HG02759 (cell line): ENCODE results near the gene PCARE.

Experiments used
- ATAC-seq: cut with Tn5 transposase; IDR thresholded peaks from one replicate; pipeline ENCODE4 v1.9.1; 2021; ENCODE audit warnings: mild to moderate bottlenecking, moderate library complexity; ENCODE audit not compliant: unreplicated experiment

The PCARE gene

DNA sequence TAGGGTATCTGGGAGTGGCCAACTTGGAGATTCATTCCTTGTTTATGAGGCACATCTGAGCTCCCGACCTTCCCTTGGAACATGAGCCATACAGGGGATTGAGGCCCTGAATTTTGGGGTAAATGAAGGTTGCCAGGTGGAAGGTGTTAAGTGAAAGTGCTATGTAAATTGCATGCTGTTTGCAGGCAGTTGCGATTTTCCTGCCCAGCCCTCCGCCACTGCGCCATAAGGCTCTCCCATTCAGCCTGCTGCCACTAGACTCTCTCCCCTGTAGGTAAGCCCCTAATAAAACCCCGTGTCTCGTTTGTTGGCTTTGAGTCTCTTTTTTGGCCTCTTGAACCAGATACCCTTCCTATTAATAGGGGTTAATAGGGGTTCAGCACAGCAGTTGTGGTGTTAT, 33.8 kb downstream of the PCARE start:
- ATAC-seq, result no peak

DNA sequence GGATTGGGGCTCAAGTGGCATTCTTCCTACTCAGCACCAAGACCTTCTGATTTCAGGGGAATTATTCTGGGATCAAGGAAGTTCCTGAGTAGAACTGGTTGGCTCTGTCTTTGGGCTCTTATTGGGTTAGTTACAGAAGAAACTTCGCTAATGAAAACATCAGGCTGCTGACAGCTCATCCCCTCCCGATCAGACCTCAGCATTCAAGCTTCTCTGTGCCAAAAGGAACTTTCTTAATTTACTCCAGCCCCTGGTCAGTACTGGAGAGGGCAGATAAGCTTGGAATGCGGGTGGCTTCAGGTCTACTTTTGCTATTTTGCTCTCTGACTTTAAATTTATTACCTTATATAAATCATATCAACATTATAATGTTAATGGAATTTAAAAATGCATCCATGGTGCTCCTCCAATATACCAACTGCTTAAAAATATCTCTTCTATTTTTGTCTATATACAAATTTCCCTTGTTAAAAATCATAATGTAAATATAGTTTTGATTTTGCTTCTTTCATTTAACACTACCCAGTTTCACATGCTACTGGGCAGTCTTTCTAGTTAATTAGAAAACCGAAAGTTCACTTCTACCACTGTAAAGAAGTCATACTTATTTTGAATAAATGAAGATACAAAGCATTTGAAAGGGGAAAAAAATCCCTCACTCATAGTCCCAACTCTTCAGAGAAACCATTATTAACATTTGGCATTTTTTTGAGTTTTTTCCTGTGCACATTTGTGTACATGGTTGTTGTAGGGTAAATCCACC, 34.4 kb downstream of the PCARE start:
- no peak for ATAC-seq

DNA sequence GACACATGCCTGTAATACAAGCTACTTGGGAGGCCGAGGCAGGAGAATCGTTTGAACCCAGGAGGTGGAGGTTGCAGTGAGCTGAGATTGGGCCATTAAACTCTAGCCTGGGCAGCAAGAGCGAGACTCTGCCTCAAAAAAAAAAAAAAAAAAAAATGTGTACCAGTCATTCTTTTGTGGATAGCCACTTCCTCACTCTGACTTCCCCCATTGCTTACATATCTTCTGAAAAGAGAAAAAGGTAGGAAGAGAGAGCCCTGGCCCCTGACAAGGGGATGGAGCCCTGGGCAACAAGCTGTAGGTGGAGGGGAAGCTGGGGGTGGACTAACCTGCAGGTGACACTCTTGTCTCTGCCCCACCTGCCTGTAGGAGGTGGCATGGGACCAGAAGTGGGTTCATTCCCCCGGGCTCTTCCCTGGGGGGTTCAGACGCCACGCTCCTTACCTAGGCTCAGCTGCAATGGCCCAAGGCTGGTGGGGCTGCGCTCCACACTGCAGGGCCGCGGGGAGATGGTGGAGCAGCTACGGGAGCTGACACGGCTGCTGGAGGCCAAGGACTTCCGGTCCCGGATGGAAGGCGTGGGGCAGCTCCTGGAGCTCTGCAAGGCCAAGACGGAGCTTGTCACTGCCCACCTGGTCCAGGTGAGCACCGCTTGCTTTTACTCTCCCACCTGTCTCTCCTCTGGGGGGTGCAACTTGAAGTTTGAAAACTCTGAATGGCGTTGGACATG, 39.1 kb downstream of the PCARE start:
- ATAC-seq, result no peak

DNA sequence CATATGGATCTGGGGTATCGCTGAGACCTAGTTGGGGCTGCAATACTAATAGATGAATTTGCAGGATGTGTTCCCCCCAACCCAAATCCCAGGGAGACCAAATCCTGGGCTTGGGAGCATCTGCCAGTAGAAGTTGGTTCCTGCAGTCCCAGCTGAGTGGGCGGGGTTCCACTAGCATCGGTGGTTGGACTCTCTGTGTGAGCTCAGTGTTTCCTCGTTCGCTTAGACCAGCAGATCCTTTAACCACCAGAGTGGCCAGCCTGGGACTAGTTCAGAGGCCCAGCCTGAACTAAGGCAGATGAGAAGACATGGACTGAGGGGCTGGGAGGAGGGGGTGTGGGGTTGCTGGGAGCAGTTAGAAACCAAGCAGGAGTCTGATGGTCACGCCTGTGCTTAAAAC, 40.7 kb downstream of the PCARE start:
- no peak for ATAC-seq

DNA sequence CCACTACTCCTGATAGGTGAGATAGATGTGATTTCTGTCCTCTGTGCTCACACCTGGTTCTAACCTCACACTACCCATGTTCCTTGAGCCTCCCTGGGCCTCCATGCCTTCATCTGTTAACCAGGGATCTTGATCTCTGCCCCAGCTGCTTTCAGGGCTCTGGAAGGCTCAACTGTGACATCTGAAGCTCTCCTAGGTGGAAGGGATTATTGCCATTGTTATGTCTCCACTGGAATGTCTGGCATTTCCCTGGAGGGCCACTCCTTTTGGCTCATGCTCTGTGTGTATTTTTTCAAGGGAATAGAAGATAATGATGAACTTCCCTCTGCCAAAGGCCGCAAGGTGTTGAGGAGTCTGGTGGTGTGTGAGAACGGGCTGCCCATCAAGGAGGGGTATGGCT, 41.2 kb downstream of the PCARE start:
- no peak for ATAC-seq

DNA sequence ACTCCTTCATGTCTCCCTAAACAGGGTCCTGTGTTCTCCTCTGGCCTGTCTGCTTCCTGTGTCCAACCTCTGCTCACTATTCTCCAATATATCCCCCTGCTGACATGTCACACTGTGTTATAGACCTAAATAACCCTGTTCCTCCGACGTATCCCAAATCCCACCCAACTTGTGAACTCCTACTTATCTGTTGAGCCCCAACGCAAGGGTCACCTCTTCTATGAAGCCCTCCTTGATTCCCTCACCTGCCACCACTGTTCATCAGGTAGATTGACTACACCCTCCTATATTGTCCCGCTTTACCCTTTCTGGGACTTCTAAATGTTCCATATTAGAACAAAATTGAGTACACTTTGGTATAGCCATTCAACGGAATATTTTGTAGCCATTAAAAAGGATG, 42.1 kb downstream of the PCARE start:
- no peak for ATAC-seq

DNA sequence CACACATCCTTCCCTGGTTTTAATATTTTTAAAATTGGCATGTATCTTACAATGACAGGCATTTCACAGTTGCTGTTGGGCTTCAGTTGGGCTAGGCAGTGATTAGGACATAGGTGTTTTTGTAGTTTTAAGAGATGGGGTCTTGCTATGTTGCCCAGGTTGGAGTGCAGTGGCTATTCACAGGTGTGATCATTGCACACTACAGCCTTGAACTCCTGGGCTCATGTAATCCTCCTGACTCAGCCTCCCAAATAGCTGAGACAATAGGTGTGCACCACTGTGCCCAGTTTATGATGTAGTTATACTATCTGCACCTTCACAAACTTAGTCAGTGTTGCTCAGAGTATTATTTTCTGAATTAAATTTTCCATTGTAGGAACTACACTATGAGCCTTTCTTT, 43.3 kb downstream of the PCARE start:
- no peak for ATAC-seq

DNA sequence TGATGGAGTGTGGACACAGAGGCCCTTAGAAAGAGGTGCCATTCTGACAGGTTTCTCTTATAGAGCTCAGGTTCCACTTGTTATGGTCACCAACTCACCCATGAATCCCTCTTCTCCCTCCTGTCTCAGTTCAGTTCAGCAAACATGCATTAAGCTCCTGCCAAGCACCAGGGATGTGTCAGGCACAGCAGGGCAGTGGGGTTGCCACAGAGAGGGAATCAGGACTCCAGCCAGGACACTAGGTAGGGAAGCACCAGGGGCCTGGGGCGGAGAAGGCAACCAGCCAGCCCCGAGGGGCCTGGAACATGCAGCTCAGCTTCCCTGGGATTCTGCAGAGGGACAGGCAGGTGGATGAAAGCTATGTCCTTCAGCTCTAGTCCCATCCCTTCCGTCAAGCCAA, 48.6 kb downstream of the PCARE start:
- no peak for ATAC-seq

DNA sequence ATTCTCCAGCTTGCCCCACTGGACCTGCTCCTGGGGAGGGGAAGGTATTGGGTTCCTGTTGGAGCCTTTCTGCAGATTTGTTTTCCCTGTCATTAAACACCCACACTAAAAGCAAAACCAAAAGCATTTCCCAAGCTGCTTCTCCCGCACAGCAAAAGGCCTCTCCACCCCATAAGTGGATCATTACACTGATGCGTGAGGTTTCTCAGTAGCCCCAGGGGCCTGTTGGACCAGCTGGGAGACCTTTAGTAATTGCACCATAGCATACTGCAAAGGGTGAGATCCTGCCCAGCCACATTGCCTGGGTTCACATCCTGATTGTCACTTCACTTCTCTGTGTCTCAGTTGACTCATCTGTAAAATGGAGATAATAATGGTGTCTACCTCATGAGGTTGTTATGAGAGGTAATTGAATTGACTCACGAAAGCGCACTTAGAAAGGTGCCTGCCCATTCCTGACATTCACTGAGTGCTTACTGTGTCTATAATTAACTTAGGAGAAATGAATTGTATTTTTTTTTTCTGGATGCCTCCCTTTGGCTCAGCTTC, 49.4 kb downstream of the PCARE start:
- ATAC-seq, result no peak

DNA sequence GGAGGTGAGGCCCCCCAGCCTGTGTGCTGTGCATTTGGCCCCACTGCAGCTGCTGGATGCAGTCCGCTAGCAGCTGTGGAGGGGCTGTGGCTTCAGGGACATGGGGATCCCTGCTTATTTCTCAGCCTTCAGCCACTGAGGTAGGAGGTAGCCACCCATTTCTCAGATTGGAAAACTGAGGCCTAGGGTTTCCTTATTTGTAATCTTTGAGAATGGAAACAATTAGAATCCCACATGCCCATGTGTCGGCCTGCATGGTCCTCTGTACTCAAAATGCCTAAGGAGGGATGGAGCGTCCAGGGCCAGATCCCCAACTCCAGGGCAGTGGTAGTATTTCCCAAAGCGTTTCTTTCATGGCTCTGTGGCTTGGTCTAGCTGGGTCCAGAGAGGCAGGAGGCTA, 51.1 kb downstream of the PCARE start:
- ATAC-seq, result no peak

DNA sequence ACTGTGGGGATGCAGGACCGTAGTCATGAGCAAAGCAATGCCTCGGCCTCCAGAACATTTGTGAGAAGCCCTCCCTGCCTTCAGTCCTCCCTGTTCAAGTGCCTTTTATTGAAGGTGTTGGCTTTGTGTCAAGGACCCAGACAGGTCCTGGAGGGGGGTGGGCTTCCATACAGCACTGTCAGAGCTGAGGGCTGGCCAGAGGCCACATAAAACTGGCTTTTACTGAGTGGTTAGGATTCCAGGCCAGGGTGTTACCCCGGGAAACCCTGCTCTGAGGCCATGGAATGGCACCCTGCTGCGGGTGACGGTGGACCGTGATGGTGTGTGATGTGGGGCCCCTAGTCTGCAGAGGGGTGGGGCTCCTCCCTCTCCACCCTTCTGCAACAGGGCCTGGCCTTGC, 51.6 kb downstream of the PCARE start:
- ATAC-seq, result no peak

DNA sequence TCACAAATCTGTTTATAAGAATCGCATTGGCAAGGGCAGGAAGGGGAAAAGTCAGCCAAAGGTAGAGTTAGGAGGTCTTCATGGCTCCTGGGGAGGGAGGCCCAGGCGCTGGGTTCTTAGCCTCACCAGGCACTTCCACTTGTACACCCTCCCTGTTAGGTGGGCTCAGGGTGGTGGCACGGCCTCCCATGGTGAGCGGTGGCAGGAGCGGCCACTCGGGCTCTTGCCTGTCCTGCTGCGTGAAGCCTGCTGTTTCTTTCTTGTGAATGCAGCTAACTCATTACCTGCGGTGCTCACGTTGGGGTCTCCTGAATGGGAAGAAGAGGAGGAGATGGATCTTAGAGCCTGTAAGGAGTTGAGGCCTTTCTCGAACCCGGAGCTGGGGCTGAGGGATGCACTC, 52.4 kb downstream of the PCARE start:
- no peak for ATAC-seq

DNA sequence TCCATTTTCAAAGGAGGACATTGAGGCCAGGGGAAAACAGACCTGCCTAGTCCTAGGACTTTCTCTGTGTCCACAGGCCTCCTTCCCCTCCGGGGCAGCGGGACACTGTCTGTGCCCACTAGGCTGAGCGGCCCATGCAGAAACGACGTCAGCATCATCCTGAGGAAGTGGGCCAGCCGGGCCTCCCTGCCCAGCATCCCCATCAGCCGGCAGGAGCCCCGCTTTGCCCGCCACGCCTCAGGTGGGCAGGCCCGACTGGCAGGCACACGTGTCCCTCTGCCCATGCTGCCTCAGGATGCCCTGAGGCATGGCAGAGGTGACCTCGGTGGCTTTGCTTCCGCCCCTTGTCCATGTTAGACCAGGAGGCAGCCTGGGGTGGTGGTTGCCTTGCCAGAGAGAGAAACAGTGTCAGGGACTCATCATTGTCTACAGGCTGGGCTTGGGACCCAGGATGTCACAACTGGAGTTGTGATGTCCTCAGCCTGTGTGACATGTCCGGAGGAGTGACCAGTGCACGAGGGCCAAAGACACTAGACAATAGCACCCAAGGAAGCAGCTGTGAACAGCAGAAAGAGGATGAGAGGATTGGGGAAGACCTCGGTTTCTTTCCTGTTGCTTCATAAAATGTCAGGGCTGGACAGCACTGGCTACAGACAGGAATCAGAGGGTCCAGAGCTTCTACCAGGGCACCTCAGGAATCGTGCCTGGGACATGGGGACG, 56.4 kb downstream of the PCARE start:
- no peak for ATAC-seq

DNA sequence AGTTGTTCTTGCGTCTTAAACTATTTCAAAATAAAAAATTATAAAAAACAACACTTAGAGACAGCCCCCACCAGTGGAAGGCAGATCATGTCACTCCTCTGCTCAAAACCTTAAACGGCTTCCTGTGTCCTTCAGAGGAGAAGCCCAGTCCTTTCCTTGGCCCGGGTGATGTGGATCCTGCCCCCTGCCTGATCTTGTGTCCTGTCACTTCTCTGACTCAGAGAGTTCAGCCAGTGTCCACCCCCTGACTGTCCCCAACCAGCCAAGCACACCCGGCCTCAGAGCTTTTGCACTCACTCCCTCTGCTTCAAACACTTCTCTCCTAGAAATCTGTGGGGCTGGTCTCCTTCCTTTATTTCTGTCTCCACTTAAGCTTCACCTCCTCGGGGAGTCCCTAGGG, 57.8 kb downstream of the PCARE start:
- ATAC-seq, result no peak

DNA sequence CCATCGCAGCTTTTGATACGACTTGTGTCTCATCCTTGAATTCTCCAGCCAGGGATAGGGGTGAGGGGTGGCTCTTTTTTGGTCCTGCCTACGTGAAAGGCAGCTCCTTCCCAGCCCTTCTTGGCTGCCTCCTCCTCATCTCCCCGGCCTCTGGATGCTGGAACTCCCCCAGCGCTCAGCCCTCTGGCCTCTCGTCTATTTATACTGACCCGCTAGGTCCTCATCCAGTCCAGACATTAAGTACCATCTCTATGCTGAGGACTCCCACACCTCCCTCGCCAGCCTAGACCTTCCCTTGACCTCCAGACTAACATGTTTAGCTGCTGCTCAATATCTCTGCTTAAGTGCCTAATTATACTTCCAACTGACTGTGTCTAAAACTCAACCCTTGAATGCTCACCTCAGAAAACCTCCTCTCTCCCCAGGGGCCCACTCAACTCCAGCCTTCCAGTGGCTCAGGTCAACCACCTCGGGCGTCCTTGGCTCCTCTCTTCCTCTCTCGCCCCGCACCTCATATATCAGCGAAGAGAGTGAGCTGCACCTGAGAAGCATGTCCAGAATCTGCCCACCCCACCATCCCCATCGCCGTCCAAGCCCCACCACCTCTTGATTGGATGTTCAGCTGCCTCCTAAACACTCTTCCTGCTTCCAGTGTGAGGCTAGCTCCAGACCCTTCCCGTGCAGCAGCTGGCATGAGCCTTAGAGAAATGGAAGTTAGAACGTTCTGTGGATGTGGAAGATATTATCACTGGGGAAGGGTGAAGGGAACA, 58.4 kb downstream of the PCARE start:
- no peak for ATAC-seq

DNA sequence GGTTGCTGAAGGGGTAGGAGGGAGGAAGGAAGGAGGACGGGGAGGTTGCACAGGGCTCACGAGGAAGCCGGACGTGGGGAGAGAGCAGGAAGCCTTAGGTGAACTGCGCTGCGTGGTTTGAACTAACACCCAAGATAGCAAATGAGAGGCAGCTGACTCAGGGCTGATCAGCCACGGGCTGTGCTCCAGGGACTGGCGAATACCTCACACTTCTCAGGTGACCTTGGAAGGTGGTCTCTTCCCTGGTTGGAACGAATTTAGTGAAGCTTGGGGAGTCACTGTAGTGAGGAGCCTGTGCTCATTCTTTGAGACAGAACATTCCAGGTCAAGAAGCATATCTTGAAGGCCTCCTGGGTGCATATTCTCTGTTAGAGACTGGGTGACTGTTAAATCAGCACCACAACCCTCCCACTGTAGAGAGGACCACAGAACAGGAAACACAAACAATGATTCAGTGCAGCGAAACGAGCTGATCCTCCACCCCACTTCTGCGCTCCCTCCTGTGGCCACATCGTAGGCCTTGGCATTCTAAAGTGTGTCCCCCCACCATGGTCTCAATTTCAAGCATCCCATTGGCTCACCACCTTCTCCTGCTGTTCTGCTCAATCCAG, 59.4 kb downstream of the PCARE start:
- ATAC-seq, result peak; percentile 56

DNA sequence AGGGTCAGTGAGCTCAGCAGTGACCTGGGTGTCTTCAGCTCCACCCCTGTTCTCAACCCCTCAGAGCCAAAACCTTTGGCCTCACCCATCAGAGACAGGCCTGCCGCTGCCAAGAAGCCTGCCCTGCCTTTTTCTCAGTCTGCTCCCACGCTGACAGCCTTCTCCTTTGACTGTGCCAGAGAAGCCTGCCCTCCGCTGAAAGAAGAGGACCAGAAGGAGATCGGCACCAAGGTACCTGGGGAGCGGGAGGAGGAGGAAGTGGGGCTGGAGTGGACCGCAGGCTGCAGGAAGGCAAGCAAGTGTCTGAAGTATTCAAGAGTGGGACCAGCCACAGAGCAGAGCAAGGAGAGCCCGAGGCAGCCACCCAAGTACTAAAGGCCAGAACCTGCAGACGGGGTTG, 60.0 kb downstream of the PCARE start:
- peak; percentile 5 for ATAC-seq

DNA sequence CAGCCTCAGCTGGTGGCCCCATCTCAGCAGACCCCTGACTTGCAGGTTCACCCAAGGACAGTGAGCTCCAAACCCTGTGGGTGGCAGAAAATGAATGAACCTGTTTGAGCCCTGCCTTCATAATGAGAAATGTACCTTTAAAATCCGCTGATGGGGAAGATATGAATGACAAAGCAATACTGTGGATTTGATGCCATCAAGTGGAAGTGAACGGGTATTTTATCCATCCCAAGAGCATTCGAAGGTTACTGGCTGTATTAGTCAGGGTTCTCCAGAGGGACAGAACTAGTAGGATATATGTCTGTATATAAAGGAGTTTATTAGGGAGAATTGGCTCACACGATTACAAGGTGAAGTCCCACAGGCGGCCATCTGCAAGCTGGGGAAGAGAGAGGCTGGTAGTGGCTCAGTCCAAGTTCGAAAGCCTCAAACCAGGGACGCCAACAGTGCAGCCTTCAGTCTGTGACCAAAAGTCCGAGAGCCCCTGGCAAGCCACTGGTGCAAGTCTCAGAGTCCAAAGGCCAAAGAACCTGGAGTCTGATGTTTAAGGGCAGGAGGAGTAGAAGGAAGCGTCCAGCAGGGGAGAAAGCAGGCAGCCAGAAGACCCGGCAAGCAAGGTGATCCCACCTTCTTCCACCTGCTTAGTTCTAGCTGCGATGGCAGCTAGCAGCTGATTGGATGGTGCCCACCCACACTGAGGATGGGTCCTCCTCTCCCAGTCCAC, 61.1 kb downstream of the PCARE start:
- ATAC-seq, result no peak

DNA sequence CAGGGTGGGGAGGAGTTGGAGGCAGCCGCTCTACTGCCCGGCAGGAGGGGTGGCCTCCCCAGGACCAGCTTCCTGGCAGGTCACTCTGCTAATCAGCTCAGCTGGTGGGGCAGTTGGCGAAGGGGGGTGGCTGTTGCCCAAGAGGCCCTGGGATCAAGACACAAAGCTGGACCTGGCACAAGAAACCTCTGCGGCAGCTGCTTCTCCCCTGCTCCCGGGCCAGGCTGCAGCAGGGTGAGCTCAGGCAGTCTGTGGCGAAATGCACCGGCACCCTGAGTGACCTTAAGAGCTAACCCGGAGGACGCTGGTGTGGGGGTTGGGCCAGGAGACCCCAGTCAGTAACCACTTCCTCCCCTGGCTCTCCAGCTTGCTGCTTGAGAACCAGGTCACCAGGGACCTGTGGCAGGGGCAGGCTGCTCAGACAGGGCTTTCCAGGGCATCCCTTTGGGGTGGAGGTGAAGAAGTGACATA, 62.1 kb downstream of the PCARE start:
- ATAC-seq, result no peak
